ENCODE results near the gene BCL2L11.

The BCL2L11 gene

DNA sequence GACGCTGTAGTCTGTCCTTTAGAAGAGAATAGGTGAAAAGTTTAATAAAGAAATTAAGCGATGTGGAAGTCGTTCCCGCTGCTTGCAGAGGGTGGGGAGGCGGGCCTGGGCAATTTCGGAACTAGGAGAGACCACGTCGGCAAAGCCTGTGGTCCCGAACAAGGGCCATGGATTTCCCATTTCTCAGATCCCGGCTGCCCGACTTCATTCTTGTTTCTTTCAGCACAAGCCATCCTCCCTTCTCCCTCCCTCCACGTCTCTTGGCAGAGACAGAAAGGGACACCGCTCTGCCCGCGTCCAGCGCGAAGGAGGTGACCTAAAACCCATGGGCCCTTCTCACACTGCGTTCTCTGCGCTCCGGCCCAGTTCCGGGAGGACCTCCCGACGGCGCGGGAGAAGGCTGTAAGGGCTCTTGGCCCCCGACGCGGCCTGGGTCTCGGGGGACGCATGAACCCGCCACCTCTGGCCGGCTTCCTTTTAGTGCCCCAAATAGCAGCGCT, 2.2 kb upstream of the BCL2L11 start:
- TF ChIP-seq, protein P1, sequence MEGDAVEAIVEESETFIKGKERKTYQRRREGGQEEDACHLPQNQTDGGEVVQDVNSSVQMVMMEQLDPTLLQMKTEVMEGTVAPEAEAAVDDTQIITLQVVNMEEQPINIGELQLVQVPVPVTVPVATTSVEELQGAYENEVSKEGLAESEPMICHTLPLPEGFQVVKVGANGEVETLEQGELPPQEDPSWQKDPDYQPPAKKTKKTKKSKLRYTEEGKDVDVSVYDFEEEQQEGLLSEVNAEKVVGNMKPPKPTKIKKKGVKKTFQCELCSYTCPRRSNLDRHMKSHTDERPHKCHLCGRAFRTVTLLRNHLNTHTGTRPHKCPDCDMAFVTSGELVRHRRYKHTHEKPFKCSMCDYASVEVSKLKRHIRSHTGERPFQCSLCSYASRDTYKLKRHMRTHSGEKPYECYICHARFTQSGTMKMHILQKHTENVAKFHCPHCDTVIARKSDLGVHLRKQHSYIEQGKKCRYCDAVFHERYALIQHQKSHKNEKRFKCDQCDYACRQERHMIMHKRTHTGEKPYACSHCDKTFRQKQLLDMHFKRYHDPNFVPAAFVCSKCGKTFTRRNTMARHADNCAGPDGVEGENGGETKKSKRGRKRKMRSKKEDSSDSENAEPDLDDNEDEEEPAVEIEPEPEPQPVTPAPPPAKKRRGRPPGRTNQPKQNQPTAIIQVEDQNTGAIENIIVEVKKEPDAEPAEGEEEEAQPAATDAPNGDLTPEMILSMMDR (IDR thresholded peaks at IDR 0.05; ENCODE audit: borderline replicate concordance, insufficient read depth, low read depth, low read length), result no peak
- no peak overlapping the region for H3K4me3 ChIP-seq (ENCODE audit: low read depth, low read length)

DNA sequence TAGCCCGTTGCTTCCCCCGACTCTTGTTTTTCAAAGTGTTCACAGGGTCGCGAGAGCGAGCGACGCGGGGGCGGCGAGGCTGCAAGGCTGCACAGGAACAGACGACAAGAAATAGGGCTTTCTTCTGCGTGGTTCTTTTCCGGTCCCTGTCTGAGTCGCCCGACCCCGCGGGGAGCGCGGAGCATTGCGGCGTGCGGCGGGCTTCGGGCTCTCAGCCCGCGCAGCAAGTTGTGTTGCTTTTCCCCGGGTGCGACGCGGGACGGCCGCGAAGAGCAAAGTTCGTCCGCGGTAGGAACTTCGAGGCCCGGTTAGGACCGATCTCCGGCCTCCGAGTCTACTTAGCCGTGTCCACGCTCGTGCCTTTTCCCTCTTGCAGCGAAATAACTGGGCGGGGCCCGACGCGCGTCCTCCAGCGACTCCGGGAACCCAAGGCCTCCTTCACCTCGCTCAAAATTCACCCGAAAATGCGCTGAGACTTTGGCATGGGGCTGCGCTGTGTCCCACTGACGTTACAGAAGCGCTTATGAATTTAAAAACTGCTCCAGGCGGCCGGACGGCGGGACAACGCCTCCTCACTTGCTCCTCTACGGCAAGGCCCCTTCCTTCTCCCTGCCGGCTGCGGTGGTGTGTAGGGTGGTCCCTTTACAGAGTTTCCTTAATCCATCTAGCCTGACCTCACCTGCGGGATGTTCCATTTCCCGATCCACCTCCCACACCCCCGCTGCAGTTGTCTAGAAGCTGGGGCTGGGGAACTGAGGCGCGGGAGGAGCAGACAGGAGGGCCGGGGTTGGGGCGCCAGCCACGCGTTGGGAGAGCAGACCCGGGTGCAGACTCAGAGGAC, 1.5 kb upstream of the BCL2L11 start:
- TF ChIP-seq, protein P1 (IDR thresholded peaks at IDR 0.05; ENCODE audit: borderline replicate concordance, insufficient read depth, low read depth, low read length), result no peak
- H3K4me3 ChIP-seq (ENCODE audit: low read depth, low read length), result no peak overlapping the region

DNA sequence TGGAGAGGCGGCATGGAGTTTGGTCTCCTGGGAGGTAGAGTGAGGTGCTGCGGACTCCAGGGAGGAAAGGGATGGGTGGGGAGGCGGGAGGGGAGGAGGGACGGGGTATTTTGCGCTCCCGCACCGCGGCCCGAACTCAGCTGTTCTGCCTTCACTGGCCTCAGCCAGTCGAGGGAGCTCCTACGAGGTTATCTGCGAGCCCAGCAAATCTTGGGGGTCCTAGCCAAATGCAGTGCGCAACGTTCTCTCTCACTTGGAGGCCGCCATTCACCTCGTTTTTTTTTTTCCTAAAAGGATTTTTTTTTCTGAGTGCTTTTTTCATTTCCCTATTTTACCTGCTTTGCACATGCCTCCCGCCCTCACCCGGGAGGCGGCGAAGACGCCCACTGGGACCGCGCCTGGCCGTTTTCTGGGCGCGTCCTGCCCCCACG, 877 bp upstream of the BCL2L11 start:
- TF ChIP-seq, protein P1 (IDR thresholded peaks at IDR 0.05; ENCODE audit: borderline replicate concordance, insufficient read depth, low read depth, low read length), result no peak
- no peak overlapping the region for H3K4me3 ChIP-seq (ENCODE audit: low read depth, low read length)

DNA sequence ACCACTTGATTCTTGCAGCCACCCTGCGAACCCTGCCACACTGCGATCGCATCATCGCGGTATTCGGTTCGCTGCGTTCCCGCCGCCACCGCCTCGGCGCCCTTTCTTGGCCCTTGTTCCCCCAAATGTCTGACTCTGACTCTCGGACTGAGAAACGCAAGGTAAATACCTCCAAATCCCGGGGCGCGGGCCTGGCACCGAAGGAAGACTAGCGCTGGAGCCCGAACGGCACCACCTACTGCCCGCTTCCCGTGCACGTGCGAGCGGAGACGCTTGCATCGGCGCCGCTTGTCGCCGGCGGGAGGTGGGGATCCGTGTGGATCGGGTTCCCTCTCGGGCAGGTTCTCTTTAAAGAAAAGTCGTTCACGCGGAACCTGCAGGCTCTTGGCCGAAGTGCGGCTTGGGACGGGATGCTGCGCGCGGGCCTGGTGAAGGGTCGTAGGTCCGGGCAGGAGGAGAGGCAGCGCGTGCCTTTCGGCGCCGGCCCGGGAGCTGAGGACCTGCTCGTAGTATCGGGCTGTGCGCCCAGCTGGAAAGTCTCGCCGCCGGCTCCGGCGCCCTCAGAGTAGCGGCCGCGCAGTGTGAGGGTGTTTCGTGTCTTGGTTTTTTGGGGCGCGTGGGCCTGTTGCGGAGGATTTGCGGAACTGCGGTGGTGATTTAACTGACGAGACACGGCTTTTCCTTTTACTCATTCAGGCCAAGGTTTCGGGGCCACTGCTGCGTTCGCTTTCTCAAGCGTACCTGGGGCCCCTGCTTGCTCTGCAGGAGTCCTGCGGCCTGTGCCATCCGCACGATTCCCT, 514 bp downstream of the BCL2L11 start:
- peak overlapping the region; percentile 26 for H3K4me3 ChIP-seq (ENCODE audit: low read depth, low read length)
- TF ChIP-seq, protein P1 (IDR thresholded peaks at IDR 0.05; ENCODE audit: borderline replicate concordance, insufficient read depth, low read depth, low read length), result no peak

DNA sequence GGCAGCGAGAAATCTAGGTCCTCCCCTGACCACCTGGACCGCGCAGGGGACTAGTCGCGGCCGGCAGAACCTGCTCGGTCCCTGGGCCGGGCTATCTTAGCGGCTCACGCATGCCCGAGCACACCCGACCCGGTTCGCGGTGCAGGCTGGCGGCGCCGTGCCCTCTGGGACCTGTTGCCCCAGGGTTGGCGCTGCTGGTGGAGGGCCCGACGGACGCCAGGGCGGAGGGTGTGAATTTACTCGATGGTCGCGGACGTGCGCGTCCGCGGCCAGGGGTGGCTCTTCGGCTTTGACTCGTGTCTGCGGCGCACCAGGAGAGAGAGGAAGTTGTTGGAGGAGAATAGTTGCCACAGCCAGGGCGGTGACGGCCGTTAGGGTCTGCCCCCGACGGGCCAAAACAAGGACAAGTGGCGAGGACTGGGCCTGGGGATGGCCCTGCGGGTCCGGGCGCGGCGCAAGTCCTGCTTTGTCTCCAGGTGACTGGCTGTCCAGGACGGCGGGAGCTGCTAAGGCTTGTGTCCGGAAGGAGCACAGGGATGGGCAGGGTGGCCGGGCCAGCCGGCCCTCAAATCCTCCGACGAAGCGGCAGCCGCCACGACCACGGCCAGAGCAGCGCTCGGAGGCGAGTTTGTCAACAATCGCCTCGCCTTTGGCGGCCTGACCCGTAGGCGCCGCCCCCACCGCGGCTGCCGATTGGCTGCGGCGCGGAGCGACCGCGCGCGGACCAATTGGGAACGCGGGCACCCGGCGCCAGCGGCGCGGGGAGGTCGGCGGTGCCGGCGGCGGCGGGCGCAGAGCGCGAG, 1.3 kb downstream of the BCL2L11 start:
- TF ChIP-seq, protein P1 (IDR thresholded peaks at IDR 0.05; ENCODE audit: borderline replicate concordance, insufficient read depth, low read depth, low read length), result no peak
- no peak overlapping the region for H3K4me3 ChIP-seq (ENCODE audit: low read depth, low read length)

DNA sequence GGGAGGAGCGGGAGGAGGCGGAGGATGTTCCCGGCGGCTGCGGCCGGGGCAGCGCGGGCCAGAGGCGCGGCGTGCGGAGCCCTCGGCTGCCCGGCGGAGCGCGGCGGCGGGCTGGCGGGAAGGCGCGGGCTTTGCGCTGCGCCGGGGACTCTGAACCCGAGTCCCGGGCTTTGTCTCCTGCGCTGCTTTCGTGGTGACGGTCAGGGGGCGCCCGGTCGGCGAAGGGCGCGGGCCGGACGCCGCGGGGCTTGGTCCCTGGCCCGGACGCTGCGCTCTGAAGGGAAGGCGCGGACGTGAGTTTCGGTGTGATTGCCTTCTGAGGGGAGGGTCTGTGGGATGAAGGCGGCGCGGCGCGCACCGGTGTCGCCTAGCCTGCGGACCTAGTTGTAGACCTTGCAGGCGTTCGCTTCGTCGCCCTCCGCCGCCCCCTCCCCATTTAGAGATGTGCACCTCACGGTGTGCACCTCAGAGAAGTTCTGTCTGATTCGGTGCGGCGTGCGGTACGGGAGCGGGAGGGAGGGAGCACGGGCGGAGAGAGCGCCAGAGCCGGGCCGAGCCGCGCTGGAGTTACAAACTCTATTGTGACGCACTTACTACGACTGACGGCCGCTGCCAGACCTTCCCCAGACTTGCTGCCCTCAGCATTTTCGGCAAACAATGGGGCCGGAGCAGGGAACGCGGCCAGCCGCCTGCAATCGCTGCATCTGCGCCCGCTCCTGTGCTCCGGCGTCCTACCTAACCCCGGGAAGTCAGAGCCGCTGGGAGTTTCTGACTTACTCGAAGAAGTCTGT, 2.1 kb downstream of the BCL2L11 start:
- H3K4me3 ChIP-seq (ENCODE audit: low read depth, low read length), result no peak overlapping the region
- TF ChIP-seq, protein P1 (IDR thresholded peaks at IDR 0.05; ENCODE audit: borderline replicate concordance, insufficient read depth, low read depth, low read length), result no peak

Measured in GM12875 (cell line).